ENCODE data around the gene TMEM26.

The TMEM26 gene

DNA sequence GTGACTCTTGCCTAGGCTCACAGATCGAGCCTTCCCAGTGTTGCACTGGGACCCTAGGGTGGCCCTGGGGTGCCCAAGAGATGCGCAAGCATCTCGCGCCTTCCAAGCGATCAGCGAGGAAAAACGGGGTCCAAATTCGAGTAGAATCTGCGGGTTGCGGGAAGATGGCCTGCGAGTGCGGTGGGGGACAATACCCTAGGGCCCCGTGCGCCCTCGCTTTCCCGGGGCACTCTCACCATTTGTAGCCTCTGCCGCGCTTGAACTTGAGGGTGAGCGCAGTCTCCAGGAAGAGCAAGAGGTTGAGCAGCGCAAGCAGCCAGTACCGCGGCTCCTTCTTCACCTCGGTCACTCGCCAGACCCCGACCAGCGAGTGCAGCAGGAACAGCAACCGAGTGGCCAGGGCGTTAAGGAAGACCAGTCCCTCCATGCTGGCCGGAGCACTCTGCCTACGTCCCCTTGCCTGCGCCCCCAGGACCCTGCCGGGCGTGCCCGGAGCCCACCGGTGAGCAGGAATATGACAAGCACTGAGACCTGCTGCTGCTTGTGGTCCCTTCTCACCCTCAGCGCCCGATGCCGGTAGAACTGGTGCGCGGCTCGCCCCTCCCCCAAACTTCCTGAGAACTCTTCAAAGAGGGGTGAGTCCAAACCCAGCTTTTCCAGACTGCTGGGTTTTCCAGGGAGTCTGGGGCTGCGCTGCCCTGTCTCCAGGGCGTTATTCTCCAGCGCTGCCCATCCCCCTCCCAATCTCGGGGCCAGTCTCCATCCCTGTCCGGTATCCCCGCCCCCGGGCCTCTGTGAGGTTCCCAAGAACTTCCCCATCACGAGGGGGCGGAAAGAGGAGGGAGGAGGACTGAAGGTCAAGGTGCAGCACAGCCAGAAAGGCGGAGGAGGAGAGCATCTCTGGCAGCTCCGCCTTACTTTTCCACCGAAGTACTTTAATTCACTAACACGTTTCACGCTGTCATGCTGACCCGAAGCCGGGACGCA lies at the start of gene TMEM26:
Gene TMEM26 (minus strand): TSS at position 727 of the 987 bp plus-strand sequence. CDS start 300 bp downstream, at position 427.
- no peak for DNase-seq

- DNase-seq: no peak
Observed at GRCh38 chr10:61500460-61500859, 47.3 kb upstream of the TMEM26 start.

- no peak for DNase-seq
Observed at GRCh38 chr10:61492364-61492995, 39.3 kb upstream of the TMEM26 start.

DNA sequence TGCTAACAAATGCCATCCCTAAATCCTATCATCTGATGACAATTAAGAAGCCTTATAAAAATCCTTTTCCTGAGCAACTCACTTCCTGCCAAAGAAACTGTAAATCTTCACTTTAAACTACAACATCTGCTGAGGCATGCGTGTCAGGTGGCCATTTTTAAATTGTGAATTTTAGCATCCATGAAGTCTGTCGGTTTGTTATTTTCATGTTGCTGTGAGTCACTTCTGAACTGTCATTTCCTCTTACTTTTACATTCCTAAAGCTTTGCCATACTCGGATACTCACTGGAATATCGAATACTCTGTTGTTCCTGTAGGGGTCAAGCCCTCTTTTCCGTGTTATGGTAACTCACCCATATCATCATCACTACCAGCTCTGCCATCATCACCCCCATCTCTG lies 34.3 kb upstream of the TMEM26 start:
- DNase-seq: no peak

DNA sequence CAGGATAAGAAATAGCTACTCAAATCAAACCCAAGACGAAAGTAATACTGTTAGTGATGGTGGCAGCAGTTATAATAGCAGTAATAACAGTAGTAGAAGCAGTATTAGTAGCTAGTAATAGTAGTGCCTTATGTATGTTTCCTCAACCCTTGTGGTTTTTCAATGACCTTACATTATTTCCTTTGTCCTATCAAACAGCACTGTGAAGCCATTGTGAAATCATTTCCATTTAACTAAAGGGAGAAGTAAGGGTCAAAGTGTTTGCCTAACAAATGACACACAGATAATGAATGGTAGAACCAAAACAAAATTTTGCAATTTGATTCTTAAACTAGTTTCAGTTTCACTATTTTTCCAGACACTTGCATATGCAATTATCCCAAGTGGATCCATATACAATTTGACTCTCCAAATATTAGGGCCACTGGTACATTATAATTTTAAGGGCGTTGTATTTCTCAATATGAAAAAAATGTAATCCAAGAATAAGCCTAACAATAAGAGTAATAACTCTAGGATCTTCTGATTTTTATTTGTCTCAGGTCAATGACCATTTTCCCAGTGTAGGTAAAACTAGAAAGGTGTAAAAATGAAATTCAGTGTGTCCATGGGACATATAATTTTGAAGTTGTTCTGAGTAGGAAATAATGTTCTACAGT lies 33.7 kb upstream of the TMEM26 start:
- no peak for DNase-seq

DNA sequence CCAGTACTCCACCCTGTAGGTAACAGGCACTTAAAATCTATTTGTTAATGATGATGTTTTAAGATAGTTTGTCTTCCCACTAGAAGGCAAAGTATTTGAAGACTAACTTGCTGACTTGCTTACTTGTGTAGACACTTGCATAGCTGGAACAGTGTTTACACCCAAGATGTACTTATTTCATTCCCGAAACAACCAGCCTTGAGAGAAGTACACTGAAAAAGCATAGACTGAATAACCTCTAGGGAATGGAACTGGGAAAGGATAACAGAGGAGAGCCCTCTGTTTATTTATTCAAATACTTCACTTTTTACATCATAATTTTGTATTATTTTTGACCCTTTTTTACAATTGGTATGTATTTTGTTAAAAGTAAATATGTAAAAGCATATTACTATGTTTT lies 33.1 kb upstream of the TMEM26 start:
- DNase-seq: no peak

GRCh38 chr10:61481597-61481996 lies 28.4 kb upstream of the TMEM26 start:
- DNase-seq: no peak

DNA sequence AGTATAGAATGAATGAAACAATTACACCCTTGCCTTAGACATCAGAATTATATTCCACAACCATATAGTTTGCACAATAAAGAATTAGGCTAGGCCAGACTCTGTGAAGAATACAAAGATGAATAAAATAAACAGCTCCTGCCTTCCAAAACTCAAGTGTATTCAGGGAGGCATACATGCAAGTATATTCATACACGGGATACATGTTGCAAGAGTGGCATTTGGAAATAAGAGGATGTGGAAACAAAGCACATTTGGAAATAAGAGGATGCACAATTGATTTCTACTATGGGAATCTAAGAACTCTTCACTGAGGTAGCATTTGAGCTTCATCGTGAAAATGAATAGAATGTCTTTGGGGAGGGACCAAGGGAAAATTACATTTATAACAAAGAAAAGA lies 27.0 kb upstream of the TMEM26 start:
- DNase-seq: no peak

DNA sequence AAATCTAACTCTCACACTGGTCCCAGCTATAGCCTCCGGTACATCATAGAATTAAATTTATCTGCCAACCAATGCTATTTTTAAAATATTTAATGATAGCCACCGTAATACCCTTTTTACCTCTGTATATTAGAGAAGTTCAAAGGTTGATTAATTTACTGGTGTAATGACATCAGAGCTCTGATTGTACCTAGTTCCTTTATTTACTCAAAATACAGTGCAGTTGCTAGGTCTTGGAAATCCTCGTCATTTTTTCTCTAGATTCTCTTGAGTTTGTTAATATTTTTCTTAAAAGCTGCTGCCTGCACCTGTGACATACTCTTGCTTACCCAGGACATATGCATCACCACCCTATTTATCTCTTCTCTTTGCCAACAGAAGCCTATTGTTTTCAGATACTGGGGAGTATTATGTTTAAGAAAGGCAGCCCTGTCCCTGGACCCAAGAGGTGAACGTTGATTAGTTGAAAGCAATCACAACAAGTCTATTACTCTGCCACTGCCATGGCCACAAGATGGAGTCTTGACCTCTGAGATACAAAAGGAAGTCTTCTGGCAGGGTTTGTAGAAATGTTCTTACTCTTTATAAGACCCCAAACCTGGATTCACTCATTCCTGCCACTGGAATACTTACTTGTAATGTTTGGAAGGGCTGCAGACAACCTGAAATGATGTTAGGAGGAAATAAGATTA lies 25.6 kb upstream of the TMEM26 start:
- DNase-seq: no peak

GRCh38 chr10:61477451-61477850 lies 24.3 kb upstream of the TMEM26 start:
- no peak for DNase-seq

DNA sequence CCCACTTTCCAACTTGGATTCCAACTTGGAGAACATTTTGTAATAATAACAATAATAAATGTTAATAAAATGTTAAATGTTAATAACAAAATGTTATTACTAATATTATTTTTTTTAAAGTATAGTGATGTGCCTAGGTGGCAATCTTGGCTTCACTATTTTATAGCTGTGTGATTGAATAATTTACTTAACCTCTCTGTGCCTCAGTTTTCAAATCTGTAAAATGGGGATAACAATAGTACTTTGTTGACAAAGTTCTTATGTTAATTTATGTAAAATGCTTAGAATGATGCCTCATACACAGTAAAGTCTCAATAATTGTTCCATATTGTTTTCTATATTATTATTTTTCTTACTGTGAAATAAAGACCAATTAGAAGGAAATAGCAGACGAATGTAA lies 23.3 kb upstream of the TMEM26 start:
- no peak for DNase-seq

GRCh38 chr10:61475449-61475873 lies 22.3 kb upstream of the TMEM26 start:
- no peak for DNase-seq

- no peak for DNase-seq
Observed at GRCh38 chr10:61472090-61472674, 19.0 kb upstream of the TMEM26 start.

DNA sequence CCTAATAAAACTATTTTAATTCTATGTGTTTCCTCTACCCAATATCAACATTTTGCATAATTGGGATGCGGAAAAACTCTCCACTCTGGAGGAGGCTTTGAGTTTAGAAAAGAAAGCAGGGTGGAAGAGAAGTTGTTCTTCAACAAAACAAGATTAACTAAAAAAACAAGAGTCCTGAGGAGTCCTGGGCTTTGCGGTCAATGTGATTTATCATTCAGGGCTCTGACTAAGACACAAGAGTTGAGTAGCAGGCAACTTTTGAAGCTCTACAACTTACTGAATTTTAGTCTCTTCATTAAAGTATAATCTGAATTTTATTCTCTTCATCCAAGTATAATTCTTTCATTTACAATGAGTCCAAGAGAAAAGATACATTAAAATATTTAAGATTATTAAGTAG lies 18.3 kb upstream of the TMEM26 start:
- no peak for DNase-seq

- DNase-seq: no peak
Observed at GRCh38 chr10:61470740-61471139, 17.6 kb upstream of the TMEM26 start.

DNA sequence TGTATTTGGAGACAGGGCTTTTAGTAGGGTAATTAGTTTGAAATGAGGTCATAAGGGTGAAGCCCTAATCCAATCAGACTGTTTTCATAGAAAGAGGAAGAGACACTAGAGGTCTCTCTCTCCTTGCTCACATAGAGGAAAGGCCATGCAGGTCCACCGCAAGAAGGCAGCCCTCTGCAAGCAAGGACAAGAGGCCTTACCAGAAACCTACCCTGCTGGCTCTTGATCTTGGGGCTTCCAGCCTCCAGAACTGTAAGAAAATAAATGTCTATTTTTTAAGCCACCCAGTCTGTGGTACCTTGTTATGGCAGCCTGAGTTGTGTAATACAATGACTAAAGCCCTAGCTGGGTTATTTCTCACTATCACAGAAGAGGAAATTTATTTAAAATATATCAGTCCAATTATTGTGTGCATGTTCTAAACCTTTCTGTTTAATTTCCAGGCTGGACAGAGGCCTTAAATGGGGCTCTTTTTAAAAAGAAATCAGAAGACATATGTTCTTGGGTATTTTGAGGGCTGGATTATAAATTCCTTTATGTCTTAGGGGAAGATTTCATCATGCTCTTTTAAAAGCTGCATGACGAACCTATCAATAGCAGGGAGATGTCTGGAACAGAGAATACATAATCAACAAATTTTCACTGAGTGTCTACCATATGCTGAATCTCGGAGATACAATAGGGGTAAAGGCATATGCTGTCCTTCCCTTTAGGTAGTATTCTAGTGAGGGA lies 12.9 kb upstream of the TMEM26 start:
- DNase-seq: no peak

GRCh38 chr10:61465171-61465496 lies 12.0 kb upstream of the TMEM26 start:
- DNase-seq: no peak

GRCh38 chr10:61464461-61465170 lies 11.4 kb upstream of the TMEM26 start:
- DNase-seq: no peak

- DNase-seq: no peak
Observed at GRCh38 chr10:61463035-61463909, 10.1 kb upstream of the TMEM26 start.

DNA sequence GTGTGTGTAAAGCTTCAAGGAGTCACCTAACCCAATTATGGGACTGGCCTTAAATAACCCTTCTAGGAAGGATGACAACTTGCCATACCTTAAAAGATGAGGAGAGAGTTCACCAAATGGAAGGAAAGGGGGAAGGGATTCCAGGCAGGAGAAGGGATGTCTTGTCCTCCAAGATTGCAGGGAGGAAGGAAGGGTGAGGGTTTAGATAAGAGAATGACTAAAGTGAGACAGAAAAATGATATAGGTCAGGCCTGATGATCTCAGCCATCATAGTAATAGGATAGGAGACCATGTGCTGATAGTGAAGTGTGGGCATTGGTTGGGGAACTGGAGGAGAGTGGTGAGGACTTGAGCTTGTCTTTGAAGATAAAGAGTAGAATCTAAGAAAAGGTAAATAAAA lies 7.7 kb upstream of the TMEM26 start:
- no peak for DNase-seq
